T-helper 17 cell (primary cell): ENCODE measurements around the gene FMNL2. TPM values are rescaled to one million over a fixed set of nuclear protein-coding genes. Genes with fewer than 3 reads are reported as not detected.

Source experiments
- ATAC-seq: fragments of 150-1000 bp; cut with Tn5 transposase; 2 replicates; pipeline ENCODE4 v1.10.0; 2021; ENCODE audit warnings: mild to moderate bottlenecking, moderate library complexity
- DNase-seq, 3 donors: peaks; one replicate each; pipeline versions ENCODE4 v3.0.0 to v3.0.0-alpha.2; 2020 to 2021
- H3K9me3 ChIP-seq: one replicate; pipeline ENCODE4 v1.7.0; 2013; ENCODE audit warnings: low read length, mild to moderate bottlenecking; ENCODE audit not compliant: control insufficient read depth, poor library complexity, severe bottlenecking
- H3K27ac Mint-ChIP-seq: one replicate; pipeline ENCODE4 v1.8.0; 2022; ENCODE audit warnings: mild to moderate bottlenecking, moderate library complexity, mixed read lengths
- H3K27me3 Mint-ChIP-seq: one replicate; pipeline ENCODE4 v1.8.0; 2022; ENCODE audit warnings: mixed read lengths
- H3K36me3 Mint-ChIP-seq: one replicate; pipeline ENCODE4 v1.8.0; 2022; ENCODE audit warnings: low read depth, mixed read lengths
- H3K4me1 Mint-ChIP-seq: one replicate; pipeline ENCODE4 v1.8.0; 2022; ENCODE audit warnings: mild to moderate bottlenecking, mixed read lengths
- H3K4me3 Mint-ChIP-seq: one replicate; pipeline ENCODE4 v1.8.0; 2022; ENCODE audit warnings: mild to moderate bottlenecking, moderate library complexity, mixed read lengths
- total RNA-seq, 4 donors: library from RNA in 2 of 4; stranded (reverse) in 2 of 4; gene quantifications; one replicate each; pipeline ENCODE4 v1.2.3 and lab custom pipeline; 2022 to 2026

FMNL2 gene
- total RNA-seq, 2 donors from 2014 or later = 0.34 to 0.40 TPM

DNA sequence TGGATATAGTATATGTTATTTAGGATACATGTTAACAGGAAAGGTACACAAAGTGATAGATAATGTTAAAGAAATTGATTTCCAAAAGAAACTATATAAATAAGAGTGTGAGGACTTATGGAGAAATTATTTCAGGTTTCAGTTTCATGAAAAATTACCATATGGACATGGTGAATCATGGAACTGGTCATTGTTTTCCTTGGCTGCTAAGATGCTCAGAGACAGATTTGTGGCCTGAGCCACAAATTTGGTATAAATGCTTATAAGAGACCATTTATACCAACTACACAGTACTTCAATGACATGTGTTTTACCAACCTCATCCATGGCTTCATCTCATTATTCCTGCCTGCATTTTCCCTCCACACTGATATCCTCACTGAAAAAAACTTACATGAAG, 188.1 kb downstream of the FMNL2 start:
- no peaks in the 10 kb centered on the region for H3K9me3 ChIP-seq
- H3K27me3 Mint-ChIP-seq = peaks cover 18% of the 10 kb centered on the region
- no peak overlapping the region for H3K27ac Mint-ChIP-seq
- no peak overlapping the region for H3K4me3 Mint-ChIP-seq
- H3K36me3 Mint-ChIP-seq = no peaks in the 10 kb centered on the region
- H3K4me1 Mint-ChIP-seq = no peaks in the 10 kb centered on the region
- ATAC-seq (no peak), DNase-seq (no peak)

DNA sequence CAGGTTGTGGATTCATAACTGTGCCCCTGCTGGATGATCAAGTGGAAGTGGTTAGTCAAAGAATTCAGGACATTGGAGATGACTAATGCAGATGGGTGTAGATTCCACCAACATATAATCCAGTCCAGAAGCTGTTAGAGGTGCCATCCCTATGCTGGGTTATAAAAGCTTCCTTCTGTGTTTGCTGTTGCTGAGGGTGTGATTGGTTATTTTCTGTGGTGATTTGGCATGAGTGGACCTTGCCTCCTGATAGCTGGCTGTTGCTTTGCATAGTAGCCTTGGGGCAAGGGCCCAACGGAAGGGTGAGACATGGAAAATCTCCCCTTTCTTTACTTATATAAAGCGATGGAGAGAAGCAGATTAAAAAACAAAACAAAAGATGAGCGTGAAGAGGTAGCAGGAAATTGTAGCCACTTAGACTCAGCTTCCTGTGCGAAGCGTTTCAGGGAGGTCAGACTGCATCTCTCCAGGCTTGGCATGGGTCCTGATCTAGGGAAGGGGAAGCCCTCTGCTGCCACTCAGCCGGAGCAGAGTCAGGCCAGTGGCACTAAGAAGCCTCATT, 190.4 kb downstream of the FMNL2 start:
- H3K4me1 Mint-ChIP-seq = no peaks in the 10 kb centered on the region

DNA sequence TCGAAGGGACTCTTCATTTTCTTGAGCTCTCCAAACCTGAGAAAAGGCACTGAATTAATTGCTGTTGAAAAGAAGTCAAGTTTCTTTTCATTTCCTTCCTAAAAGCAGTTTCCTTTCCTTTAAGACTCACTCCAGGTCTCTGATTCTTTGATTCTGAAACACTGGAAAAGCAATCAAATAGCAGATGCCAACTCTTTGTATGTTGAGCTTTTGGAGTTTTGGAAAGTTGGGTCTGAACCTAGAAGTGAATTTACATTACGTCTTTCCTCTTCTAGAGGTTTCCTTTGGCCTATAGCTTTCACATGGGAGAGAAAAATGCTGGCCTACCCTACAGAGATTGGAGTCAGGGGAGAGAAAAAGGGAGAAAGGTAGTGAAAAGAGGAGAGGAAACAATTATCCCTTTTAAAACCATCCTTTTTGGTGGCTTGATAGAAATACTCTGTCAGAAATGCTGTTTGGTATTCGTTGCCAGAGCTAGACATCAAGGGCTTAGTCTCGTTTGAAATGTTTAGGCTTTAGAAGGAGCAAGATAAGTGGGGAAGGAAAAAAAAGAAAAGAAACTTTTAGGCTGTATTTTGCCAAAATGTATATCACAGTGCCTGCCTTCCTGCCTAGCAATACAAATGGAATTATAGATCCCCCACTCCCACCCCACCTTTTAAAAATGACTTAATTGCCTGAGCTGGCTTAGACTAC, 194.6 kb downstream of the FMNL2 start:
- no peak for ATAC-seq
- no peak overlapping the region for H3K4me3 Mint-ChIP-seq
- DNase-seq = no peak
- no peaks in the 10 kb centered on the region for H3K36me3 Mint-ChIP-seq
- H3K9me3 ChIP-seq = no peaks in the 10 kb centered on the region
- no peaks in the 10 kb centered on the region for H3K4me1 Mint-ChIP-seq
- no peak overlapping the region for H3K27ac Mint-ChIP-seq
- H3K27me3 Mint-ChIP-seq = peaks cover 21% of the 10 kb centered on the region

More for the DNA sequence above, 190.4 kb downstream of the FMNL2 start:
- H3K27me3 Mint-ChIP-seq = peaks cover 22% of the 10 kb centered on the region
- ATAC-seq (no peak), DNase-seq (no peak)
- H3K27ac Mint-ChIP-seq = no peak overlapping the region
- H3K4me3 Mint-ChIP-seq = no peak overlapping the region
- H3K36me3 Mint-ChIP-seq = no peaks in the 10 kb centered on the region
- H3K9me3 ChIP-seq = no peaks in the 10 kb centered on the region

DNA sequence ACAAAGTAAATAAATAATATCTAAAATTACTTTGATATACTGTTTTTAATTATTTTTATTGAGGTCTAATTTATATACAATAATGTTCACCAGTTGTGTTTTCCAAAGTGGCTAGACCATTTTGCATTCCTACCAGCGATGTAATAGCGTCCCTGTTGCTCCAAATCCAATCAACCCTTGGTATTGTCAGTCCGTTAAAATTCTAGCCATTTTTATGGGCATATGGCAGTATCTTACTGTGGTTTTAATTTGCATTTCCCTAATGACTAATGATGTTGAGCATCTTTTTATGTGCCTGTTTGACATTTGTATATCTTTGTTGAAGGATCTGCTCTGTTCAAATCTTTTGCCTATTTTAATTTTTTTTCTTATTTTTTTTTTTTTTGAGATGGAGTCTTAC, 197.3 kb downstream of the FMNL2 start:
- no peaks in the 10 kb centered on the region for H3K9me3 ChIP-seq
- H3K4me3 Mint-ChIP-seq = no peak overlapping the region

DNA sequence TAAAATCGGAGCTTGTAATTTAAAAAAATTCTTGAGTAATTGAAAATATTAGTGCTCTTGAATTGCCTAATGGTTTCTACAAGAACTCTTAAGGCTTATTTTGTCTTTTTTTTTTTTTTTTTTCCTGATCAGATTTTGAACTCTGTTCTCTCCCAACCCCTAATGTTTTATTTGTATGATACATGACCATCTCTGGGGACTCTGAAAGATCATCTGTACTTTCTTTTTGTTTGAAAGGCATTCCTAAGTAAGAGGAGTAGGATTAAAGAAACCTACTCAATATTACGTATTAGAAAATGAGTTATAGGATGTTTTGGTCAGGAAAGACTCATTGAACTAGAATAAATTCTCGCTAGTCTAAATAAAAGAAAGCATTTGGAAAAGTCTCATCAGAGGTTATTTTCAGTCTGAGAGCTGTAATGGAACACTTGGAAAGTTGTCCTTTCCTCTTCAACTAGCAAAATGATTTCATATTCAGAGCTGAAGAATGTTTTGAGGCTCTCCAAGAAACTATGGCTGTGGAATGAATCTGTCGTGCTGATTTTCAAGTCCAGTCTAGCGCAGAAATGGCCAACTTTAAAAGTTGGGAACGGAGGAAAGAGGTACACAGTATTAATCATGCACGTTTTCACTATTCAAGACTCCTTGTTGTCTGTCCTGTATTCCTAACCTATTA, 199.6 kb downstream of the FMNL2 start:
- Mint-ChIP-seq H3K27ac (no peak overlapping the region), H3K36me3 (no peaks in the 10 kb centered on the region), H3K4me3 (no peak overlapping the region), H3K27me3 (peaks cover 48% of the 10 kb centered on the region), H3K4me1 (no peaks in the 10 kb centered on the region)
- ATAC-seq (no peak), DNase-seq (no peak)
- H3K9me3 ChIP-seq = no peaks in the 10 kb centered on the region

More for the DNA sequence above, 197.3 kb downstream of the FMNL2 start:
- Mint-ChIP-seq H3K4me1 (no peaks in the 10 kb centered on the region), H3K27me3 (peaks cover 48% of the 10 kb centered on the region), H3K27ac (no peak overlapping the region), H3K36me3 (no peaks in the 10 kb centered on the region)
- ATAC-seq (no peak), DNase-seq (no peak)

DNA sequence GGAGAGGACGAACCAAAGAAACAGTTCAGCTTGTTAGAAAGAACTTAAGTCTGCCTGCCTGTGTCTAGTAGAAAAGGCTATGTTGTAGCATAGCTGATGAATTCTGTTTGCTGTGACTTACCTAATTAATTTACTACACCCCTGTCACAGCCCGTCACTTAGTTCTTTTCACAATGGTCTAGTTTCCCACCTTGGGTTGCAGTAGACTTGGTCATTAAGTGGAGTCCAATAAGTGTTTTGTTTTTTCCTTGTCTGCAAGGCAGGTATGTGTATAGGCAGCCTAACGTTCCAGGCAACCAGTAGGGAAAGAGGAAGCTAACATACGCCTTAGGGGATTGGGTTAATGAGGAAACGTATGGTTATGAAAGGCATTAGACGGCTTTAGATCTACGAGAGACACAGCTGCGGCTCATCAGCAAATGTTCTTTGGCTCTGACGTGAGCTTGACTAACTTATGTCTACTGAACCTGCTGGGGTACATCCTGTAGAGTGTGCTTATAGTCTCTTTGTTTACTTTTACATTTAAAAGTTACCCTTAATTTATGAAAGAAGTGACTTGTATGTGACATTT, 202.2 kb downstream of the FMNL2 start:
- peaks cover 47% of the 10 kb centered on the region for H3K27me3 Mint-ChIP-seq
- no peaks in the 10 kb centered on the region for H3K36me3 Mint-ChIP-seq
- ATAC-seq = no peak

DNA sequence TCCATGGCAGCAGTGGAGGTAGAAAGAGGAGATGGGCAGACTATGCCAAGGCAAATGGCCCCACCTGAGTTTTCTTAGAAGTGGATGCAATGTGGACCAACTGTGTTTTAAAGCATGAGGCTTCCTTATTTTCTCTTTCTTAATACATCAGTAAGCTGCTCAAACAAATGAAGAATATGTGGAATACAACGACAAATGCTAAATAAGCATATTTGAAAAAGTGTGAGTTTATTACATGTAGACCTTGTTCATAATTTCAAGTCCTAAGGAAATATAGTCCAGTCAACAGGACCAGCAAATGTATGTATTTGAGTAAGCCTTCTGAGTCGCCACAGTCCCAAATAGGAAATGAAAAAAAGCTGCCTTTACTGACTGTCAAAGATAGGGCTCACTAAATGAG, 204.4 kb downstream of the FMNL2 start:
- ATAC-seq (no peak), DNase-seq (no peak)
- Mint-ChIP-seq H3K4me1 (no peaks in the 10 kb centered on the region), H3K27ac (no peak overlapping the region), H3K36me3 (no peaks in the 10 kb centered on the region), H3K4me3 (no peak overlapping the region), H3K27me3 (peaks cover 40% of the 10 kb centered on the region)
- no peaks in the 10 kb centered on the region for H3K9me3 ChIP-seq

More for the DNA sequence above, 202.2 kb downstream of the FMNL2 start:
- H3K4me1 Mint-ChIP-seq = no peaks in the 10 kb centered on the region
- DNase-seq = no peak
- H3K27ac Mint-ChIP-seq = no peak overlapping the region
- H3K9me3 ChIP-seq = no peaks in the 10 kb centered on the region
- no peak overlapping the region for H3K4me3 Mint-ChIP-seq

DNA sequence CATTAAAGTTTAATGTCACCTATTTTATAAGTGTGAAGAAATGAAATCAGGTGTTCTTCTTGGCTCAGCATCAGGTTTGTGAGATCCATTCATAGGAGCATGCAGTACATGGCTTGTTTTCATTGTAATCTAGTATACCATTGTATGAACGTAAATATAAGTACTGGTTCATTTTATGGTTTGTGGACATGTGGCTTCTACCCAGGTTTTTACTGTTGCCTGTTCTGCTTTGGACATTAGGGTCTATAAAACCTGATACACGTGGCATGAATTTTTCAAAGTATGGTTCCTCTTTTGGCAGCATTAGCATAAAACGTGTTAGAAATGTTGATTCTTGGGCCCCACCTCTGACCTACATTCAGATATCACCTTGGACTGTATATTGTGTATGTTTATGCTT, 206.7 kb downstream of the FMNL2 start:
- Mint-ChIP-seq H3K4me3 (no peak overlapping the region), H3K27me3 (peaks cover 17% of the 10 kb centered on the region), H3K27ac (no peak overlapping the region), H3K36me3 (no peaks in the 10 kb centered on the region), H3K4me1 (no peaks in the 10 kb centered on the region)
- ATAC-seq (no peak), DNase-seq (no peak)
- no peaks in the 10 kb centered on the region for H3K9me3 ChIP-seq

DNA sequence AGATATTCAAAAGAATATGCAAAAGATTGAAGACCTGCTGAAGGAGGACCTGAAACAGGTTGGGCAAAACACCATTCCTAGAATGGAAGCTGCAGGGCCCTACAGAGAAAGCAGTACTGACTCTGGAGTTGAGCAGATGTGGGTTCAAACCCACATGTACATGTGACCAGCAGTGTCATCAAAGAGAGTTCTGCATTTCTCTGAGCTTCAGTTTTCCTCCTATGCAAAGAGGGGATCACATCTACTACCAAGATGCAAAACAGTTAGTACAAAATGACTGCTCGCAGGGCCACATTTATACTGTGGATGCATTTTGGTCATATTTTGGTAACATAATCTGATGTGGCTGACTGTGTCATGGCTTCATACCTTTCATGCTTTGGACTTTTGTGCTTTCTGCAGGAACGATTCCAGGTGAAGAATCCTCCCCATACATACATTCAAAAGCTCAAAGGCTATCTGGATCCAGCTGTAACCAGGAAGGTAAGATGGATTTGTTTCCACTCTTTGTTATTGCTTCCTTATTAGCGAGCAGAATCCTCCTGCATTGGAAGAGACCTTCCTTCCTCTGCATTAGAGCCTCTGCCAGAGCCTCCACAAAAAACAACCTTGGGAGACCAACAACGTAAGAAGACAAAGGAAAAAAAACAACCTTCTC, 207.5 kb downstream of the FMNL2 start:
- Mint-ChIP-seq H3K36me3 (no peaks in the 10 kb centered on the region), H3K4me3 (no peak overlapping the region), H3K27ac (no peak overlapping the region), H3K27me3 (peaks cover 10% of the 10 kb centered on the region), H3K4me1 (no peaks in the 10 kb centered on the region)
- ATAC-seq = no peak
- no peak for DNase-seq
- no peaks in the 10 kb centered on the region for H3K9me3 ChIP-seq

DNA sequence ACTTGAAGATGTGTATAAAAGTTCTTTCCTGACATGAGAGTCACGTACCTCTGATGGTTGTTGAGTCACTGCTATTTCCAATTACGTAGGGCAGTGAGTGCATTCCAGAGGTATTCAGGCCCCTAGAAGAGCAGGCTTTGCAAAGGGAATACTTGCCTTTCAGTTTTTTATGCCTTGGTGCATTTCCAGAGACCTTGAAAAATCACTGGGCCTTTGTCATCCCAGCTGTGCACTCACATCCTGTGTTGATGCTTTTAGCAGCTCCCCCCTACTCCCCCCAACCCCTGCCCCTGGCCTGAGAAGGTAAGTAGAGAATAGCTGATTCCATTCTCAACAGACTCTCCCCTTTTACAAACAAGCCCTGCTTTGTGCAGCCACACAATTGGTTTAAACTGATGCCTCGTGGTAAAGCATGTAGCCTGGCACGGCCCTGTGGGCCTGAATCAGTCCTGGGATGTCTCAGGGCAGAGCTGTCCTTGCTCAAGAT, 208.1 kb downstream of the FMNL2 start:
- DNase-seq (no peak), ATAC-seq (no peak)
- no peak overlapping the region for H3K4me3 Mint-ChIP-seq
- peaks cover 4% of the 10 kb centered on the region for H3K27me3 Mint-ChIP-seq
- H3K4me1 Mint-ChIP-seq = no peaks in the 10 kb centered on the region
- no peaks in the 10 kb centered on the region for H3K36me3 Mint-ChIP-seq
- no peak overlapping the region for H3K27ac Mint-ChIP-seq
- no peaks in the 10 kb centered on the region for H3K9me3 ChIP-seq

DNA sequence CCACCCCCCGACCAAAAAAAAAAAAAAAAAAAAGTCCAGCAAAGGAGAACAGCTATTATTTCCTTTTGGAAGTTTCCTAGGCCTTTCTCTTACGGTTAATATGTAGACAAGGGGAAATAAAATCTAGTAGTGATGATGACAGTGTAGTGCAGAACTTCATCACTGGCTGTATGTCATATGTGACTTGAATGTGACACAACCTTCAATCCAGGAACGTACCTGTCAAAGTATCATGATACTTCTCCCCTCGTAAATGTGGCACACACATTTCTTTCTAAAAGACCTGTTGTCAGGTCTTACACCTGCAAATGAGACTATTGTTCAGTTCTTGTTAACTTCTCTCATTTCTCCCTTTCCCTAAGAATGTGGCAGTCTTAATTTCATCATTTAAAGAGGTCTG, 208.7 kb downstream of the FMNL2 start:
- ATAC-seq = no peak
- H3K27me3 Mint-ChIP-seq = no peaks in the 10 kb centered on the region
- no peak overlapping the region for H3K27ac Mint-ChIP-seq
- H3K4me1 Mint-ChIP-seq = no peaks in the 10 kb centered on the region
- H3K36me3 Mint-ChIP-seq = no peaks in the 10 kb centered on the region
- no peaks in the 10 kb centered on the region for H3K9me3 ChIP-seq
- H3K4me3 Mint-ChIP-seq = no peak overlapping the region
- no peak for DNase-seq

DNA sequence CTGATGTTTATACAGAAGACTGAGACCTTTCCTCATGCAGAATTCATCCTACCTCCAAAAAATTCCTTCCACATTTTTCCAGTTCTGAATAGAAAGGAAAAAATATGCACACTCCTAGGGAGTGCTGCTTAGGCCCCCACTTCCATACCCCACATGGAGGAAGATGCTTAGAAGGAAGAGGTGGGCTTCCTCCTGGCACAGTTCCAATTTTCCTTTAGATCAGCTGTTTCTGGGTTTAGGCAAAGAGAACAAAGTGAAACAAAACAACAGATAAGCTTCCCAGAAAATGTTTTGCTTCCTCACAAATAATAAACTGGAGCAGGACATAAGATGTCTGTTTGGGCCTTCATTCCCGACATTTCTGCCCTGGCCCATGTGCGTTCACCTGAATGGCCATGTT, 209.7 kb downstream of the FMNL2 start:
- DNase-seq (no peak), ATAC-seq (no peak)
- Mint-ChIP-seq H3K4me3 (no peak overlapping the region), H3K36me3 (no peaks in the 10 kb centered on the region), H3K27ac (no peak overlapping the region), H3K27me3 (no peaks in the 10 kb centered on the region), H3K4me1 (no peaks in the 10 kb centered on the region)
- H3K9me3 ChIP-seq = no peaks in the 10 kb centered on the region

DNA sequence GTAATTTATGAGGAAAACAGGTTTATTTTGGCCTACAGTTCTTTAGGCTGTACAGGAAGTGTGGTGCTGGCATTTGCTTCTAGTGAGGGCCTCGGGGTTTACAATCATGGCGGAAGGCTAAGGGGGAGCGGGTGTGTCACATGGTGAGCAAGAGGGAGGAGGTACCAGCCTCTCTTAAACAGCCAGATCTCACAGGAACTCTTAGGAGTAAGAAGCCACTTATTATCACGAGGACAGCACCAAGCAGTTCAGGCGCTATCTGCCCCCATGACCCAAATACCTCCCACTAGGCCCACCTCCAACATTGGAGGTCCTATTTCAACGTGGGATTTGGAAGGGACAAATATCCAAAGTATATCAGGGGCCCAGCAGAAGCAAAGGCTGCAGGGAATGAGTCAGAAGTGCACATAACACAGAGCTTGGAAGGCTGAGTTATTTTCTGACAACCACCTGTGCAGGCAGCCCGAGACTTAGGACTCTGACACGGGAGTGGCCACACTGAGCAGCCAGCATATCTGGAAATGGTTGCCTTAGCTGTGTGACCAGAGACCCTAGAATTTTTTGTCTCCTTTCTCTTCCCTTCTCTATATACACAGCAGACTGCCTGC, 211.4 kb downstream of the FMNL2 start:
- H3K36me3 Mint-ChIP-seq = no peaks in the 10 kb centered on the region
- no peaks in the 10 kb centered on the region for H3K9me3 ChIP-seq
- DNase-seq (no peak), ATAC-seq (no peak)
- H3K4me3 Mint-ChIP-seq = no peak overlapping the region
- H3K4me1 Mint-ChIP-seq = no peaks in the 10 kb centered on the region
- H3K27me3 Mint-ChIP-seq = no peaks in the 10 kb centered on the region
- H3K27ac Mint-ChIP-seq = no peak overlapping the region
